HepG2 (cell line): ENCODE data around the gene SLC2A10. TPM values are rescaled to one million over a fixed set of nuclear protein-coding genes. Genes with fewer than 3 reads are reported as not detected.
A peak's percentile ranks its signal among the peaks of the same experiment; 100 is the strongest.

Experiments
- ATF6 ChIP-seq: sonication (generic); formaldehyde crosslinking; conservative IDR thresholded peaks from 2 replicates; pipeline ENCODE4 v1.4.0; 2020; ENCODE audit warnings: missing genetic modification reagents
- CTCF ChIP-seq: sonication (generic); formaldehyde crosslinking; IDR thresholded peaks from 2 replicates; pipeline ENCODE4 v1.5.0; 2020; ENCODE audit warnings: mild to moderate bottlenecking, missing genetic modification reagents, moderate library complexity
- ELF4 ChIP-seq: sonication (generic); formaldehyde crosslinking; IDR thresholded peaks from 2 replicates; pipeline ENCODE4 v1.5.0; 2020; ENCODE audit warnings: missing genetic modification reagents, mild to moderate bottlenecking, moderate library complexity, borderline replicate concordance
- HCFC1 ChIP-seq: fragments of 150-350 bp; IDR thresholded peaks from 2 replicates; pipeline ENCODE4 v1.6.1; 2014; ENCODE audit warnings: low read depth, low read length
- JDP2 ChIP-seq: sonication (generic); formaldehyde crosslinking; IDR thresholded peaks from 2 replicates; pipeline ENCODE4 v1.8.1; 2022; ENCODE audit warnings: missing genetic modification reagents, borderline replicate concordance
- KLF13 ChIP-seq: sonication (generic); formaldehyde crosslinking; IDR thresholded peaks from 2 replicates; pipeline ENCODE4 v1.4.0; 2020; ENCODE audit warnings: mild to moderate bottlenecking, missing genetic modification reagents
- LBX2 ChIP-seq: sonication (generic); formaldehyde crosslinking; IDR thresholded peaks from 2 replicates; pipeline ENCODE4 v1.5.0; 2020; ENCODE audit warnings: missing genetic modification reagents, mild to moderate bottlenecking, borderline replicate concordance
- MEIS2 ChIP-seq: sonication (generic); formaldehyde crosslinking; IDR thresholded peaks from 2 replicates; pipeline ENCODE4 v1.9.0; 2021; ENCODE audit warnings: mild to moderate bottlenecking, missing genetic modification reagents
- NFIC ChIP-seq: IDR thresholded peaks from 2 replicates; pipeline ENCODE4 v1.6.1; 2012; ENCODE audit warnings: mild to moderate bottlenecking, low read length, inconsistent platforms
- NFYC ChIP-seq: IDR thresholded peaks from 2 replicates; pipeline ENCODE4 v1.6.1; 2016; ENCODE audit warnings: missing genetic modification reagents, missing compliant biosample characterization
- POGK ChIP-seq: sonication (generic); formaldehyde crosslinking; conservative IDR thresholded peaks from 2 replicates; pipeline ENCODE4 v1.8.0; 2022; ENCODE audit warnings: mild to moderate bottlenecking, moderate library complexity, missing genetic modification reagents
- THYN1 ChIP-seq: sonication (generic); formaldehyde crosslinking; IDR thresholded peaks from 2 replicates; pipeline ENCODE4 v1.8.1; 2023; ENCODE audit warnings: low read depth, mild to moderate bottlenecking, moderate library complexity, missing genetic modification reagents, borderline replicate concordance
- ZBED4 ChIP-seq: sonication (generic); formaldehyde crosslinking; IDR thresholded peaks from 2 replicates; pipeline ENCODE4 v1.4.0; 2020; ENCODE audit warnings: missing genetic modification reagents, borderline replicate concordance
- ZFP1 ChIP-seq: IDR thresholded peaks from 2 replicates; pipeline ENCODE4 v1.6.1; 2016
- ZNF597 ChIP-seq: sonication (generic); formaldehyde crosslinking; IDR thresholded peaks from 2 replicates; pipeline ENCODE4 v1.5.0; 2020; ENCODE audit warnings: missing genetic modification reagents
- ZNF776 ChIP-seq: sonication (generic); formaldehyde crosslinking; IDR thresholded peaks from 2 replicates; pipeline ENCODE4 v1.4.0; 2020; ENCODE audit warnings: mild to moderate bottlenecking, missing genetic modification reagents
- polyA plus RNA-seq, 8 experiments: library from polyadenylated mRNA; depleted of rRNA in 3 of 8; stranded (reverse) in 7 of 8; unstranded in 1 of 8; fragments of >200 nt; fragmentation: Illumina TruSeq in 4 of 8; extraction: Trizol in 4 of 8; gene quantifications; 2 replicates each; pipeline versions ENCODE4 v1.2.1 to v1.2.3, GENCODE V29; 2011 to 2016; ENCODE audit warnings: low read depth in 4 of 8, missing spikeins in 1 of 8, mixed read lengths in 1 of 8; ENCODE audit not compliant: insufficient read depth in 1 of 8
- total RNA-seq, 5 experiments: library from RNA; depleted of rRNA; stranded (reverse); fragments of >200 nt; fragmentation: Illumina TruSeq; extraction: Trizol; gene quantifications; 2 replicates each; pipeline ENCODE4 v1.2.3, GENCODE V29; 2016; ENCODE audit warnings: low read depth in 1 of 5

SLC2A10 gene
- total and polyA plus RNA-seq, 2 of the 13 experiments (the other 11 are each of a cell fraction or from before 2014, with no cell fraction given) = 16.0 to 18.4 TPM

- TF ChIP-seq ZNF776 (CRISPR knock-in tag) (no peak), ATF6 (CRISPR knock-in tag) (no peak), MEIS2 (CRISPR knock-in tag) (no peak), KLF13 (CRISPR knock-in tag) (no peak), HCFC1 (peak; percentile 39; the same call in 1 of the 2 replicates), ELF4 (CRISPR knock-in tag) (no peak; the same call in 1 of the 2 replicates), JDP2 (CRISPR knock-in tag) (no peak), LBX2 (CRISPR knock-in tag) (no peak), CTCF (no peak), ZBED4 (CRISPR knock-in tag) (no peak), THYN1 (CRISPR knock-in tag) (no peak), ZNF597 (no peak), NFIC (no peak), ZFP1 (CRISPR knock-in tag) (no peak), NFYC (peak; percentile 91), POGK (CRISPR knock-in tag) (no peak)
These were observed 15.0 kb upstream of the SLC2A10 start (continued) for GRCh38 chr20:46694484-46694883.
